Gastroesophageal sphincter (tissue), 3 donors: Measurements from ENCODE around the gene LPP.

Experiments
- EP300 ChIP-seq: sonication (generic); formaldehyde crosslinking; IDR thresholded peaks from one replicate; pipeline ENCODE4 v1.6.1; 2017; ENCODE audit warnings: antibody characterized with exemption, mild to moderate bottlenecking
- POLR2A ChIP-seq, 2 donors: fragments of 450-650 bp; IDR thresholded peaks; one replicate each; pipeline ENCODE4 v1.6.1; 2017; ENCODE audit warnings: antibody characterized with exemption in 2 of 2, mild to moderate bottlenecking in 2 of 2, moderate library complexity in 1 of 2
- POLR2AphosphoS5 ChIP-seq: sonication (generic); formaldehyde crosslinking; IDR thresholded peaks from one replicate; pipeline ENCODE4 v1.6.1; 2017; ENCODE audit warnings: antibody characterized with exemption
- TF ChIP-seq, protein P1 (sequence below), 4 experiments: fragments of 200-600 bp in 2 of 4; fragments of 450-650 bp in 2 of 4; sonication (generic) in 1 of 4; IDR thresholded peaks; one replicate each; pipeline ENCODE4 v1.5.1; 2017 to 2019; ENCODE audit warnings: antibody characterized with exemption in 4 of 4, mild to moderate bottlenecking in 2 of 4, moderate library complexity in 2 of 4

DNA sequence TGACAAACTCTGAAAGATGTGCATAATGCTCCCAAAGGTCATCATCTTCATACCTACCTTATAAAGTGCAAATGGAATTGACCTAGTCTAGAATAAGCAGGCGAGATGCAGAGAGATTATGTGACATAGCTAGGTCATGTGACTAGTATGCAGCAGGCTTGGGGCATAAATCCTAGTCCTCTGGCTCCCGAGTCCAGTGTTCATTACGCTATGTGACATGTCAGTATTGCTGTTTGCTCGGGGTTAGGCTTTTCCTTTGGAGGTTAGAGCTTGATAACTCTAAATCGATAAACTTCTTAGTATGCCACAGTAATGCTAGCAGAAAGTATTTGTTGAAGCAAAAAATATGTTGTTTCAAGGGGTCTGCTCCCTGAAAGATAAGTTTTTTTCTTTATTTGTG, 536.1 kb downstream of the LPP start:
- TF ChIP-seq, protein P1, sequence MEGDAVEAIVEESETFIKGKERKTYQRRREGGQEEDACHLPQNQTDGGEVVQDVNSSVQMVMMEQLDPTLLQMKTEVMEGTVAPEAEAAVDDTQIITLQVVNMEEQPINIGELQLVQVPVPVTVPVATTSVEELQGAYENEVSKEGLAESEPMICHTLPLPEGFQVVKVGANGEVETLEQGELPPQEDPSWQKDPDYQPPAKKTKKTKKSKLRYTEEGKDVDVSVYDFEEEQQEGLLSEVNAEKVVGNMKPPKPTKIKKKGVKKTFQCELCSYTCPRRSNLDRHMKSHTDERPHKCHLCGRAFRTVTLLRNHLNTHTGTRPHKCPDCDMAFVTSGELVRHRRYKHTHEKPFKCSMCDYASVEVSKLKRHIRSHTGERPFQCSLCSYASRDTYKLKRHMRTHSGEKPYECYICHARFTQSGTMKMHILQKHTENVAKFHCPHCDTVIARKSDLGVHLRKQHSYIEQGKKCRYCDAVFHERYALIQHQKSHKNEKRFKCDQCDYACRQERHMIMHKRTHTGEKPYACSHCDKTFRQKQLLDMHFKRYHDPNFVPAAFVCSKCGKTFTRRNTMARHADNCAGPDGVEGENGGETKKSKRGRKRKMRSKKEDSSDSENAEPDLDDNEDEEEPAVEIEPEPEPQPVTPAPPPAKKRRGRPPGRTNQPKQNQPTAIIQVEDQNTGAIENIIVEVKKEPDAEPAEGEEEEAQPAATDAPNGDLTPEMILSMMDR (IDR thresholded peaks at IDR 0.05): no peak
- TF ChIP-seq POLR2AphosphoS5 (no peak), POLR2A (IDR thresholded peaks at IDR 0.05) (no peak), EP300 (no peak)
